Pancreas (tissue), 10 donors: Measurements from ENCODE around the gene MIER2. TPM values are rescaled to one million over a fixed set of nuclear protein-coding genes. Genes with fewer than 3 reads are reported as not detected.
"Not testable (repeated sequence)": the region's sequence is repeated elsewhere in the genome, so short reads cannot be mapped to it uniquely, and the experiment has no call there.

Source experiments
- ATAC-seq, 4 donors: fragments of 200-7000 bp; cut with Tn5 transposase; one replicate each; pipeline versions ENCODE4 v1.8.0 to v1.9.1; 2020; ENCODE audit warnings: mild to moderate bottlenecking in 4 of 4, moderate library complexity in 4 of 4
- DNase-seq, 6 donors: peaks; one replicate each; pipeline ENCODE4 v3.0.0-alpha.2; 2020
- FAIRE-seq: peaks from 2 replicates; lab custom pipeline; 2012; peaks lifted over from hg19 to GRCh38; lab: Jason Lieb, UNC
- H3K27ac ChIP-seq, 4 donors: fragments of 200-600 bp; sonication (generic); 1 replicate in 3 of 4; 2 replicates in 1 of 4; pipeline versions ENCODE4 v1.5.0 to v1.8.0; 2020
- H3K27me3 ChIP-seq, 4 donors: fragments of 200-600 bp; one replicate each; pipeline ENCODE4 v1.8.0; 2021
- H3K36me3 ChIP-seq, 3 donors: fragments of 200-600 bp; sonication (generic) in 1 of 3; one replicate each; pipeline versions ENCODE4 v1.5.0 to v1.8.0; 2020 to 2021
- H3K4me1 ChIP-seq, 3 donors: fragments of 200-600 bp; one replicate each; pipeline ENCODE4 v1.8.0; 2021
- H3K4me3 ChIP-seq, 4 donors: fragments of 200-600 bp; sonication (generic) in 2 of 4; one replicate each; pipeline versions ENCODE4 v1.5.0 to v1.8.0; 2020 to 2021
- H3K9me3 ChIP-seq, 4 donors: fragments of 200-600 bp; one replicate each; pipeline ENCODE4 v1.8.0; 2021
- CTCF ChIP-seq, 4 donors: fragments of 200-600 bp; sonication (generic) in 3 of 4; IDR thresholded peaks; one replicate each; pipeline versions ENCODE4 v1.5.0 to v1.8.0; 2021; ENCODE audit warnings: antibody characterized with exemption in 4 of 4
- WGBS, 2 donors: extraction: QIAGEN DNeasy Blood & Tissue Kit; methylation state at CpG; one replicate each; pipeline ENCODE4 v1.1.7; 2013; 5-methylcytosine and 5-hydroxymethylcytosine counted together
- intact Hi-C, 3 donors: fragments of 100-400 bp; cut with DNase I; formaldehyde crosslinking; loops; one replicate each; pipeline versions ENCODE4 v1.11.1 to v1.14.2; 2022
- polyA plus RNA-seq, 2 donors: library from polyadenylated mRNA; stranded (reverse); fragments of 200-250 nt; gene quantifications; one replicate each; pipeline ENCODE4 v1.2.3, GENCODE V29; 2013
- total RNA-seq, 6 donors: library from RNA; stranded (reverse); fragmentation: NEBNext Ultra II Directional in 4 of 6; extraction: Animal tissue kit (Norgen Biotek cat#: 25700) in 4 of 6; gene quantifications; one replicate each; pipeline versions ENCODE4 v1.2.1 to v1.2.4, GENCODE V29; 2021 to 2023
- donor health status: healthy with polysubstance abuse.
- donor health status: DM: no; HTN: no; CAD: no; lungs with moderate emphysema.
- donor health status: DM: no; HTN: no; CAD: no.
- donor health status: control.
- donor health status: control.
- donor health status: Bipolar disorder and iron deficiency.
- donor health status: DM: yes; HTN: yes; CAD: no.
- donor health status: DM: no; HTN: no; CAD: no.
- donor health status: DM: no; HTN: no; CAD: no.
- donor health status: DM: yes; HTN: yes; CAD: no.

MIER2 gene
- total and polyA plus RNA-seq, 8 donors, result 6.9 to 20.1 (median 9.9) TPM

GRCh38 chr19:383040-383439 is 38.4 kb upstream of the MIER2 start:
- WGBS, 2 donors, result 60 to 72% methylated on average over 19 of the region's 19 CpGs
- peaks cover 0 to 10% (median 0%) of the 10 kb centered on the region in 4 donors for H3K27me3 ChIP-seq
- DNase-seq (no peak), ATAC-seq (no peak), FAIRE-seq (no peak)
- no peaks in the 10 kb centered on the region for H3K36me3 ChIP-seq
- H3K4me1 ChIP-seq, result no peaks in the 10 kb centered on the region
- no peak overlapping the region for H3K27ac ChIP-seq
- no peaks in the 10 kb centered on the region for H3K9me3 ChIP-seq
- TF ChIP-seq CTCF (IDR thresholded peaks at IDR 0.05), result no peak
- intact Hi-C loops, result no loop called here
- no peak overlapping the region for H3K4me3 ChIP-seq

GRCh38 chr19:382578-382977 is 38.0 kb upstream of the MIER2 start:
- DNase-seq, ATAC-seq, intact Hi-C loops, H3K9me3 ChIP-seq, H3K36me3 ChIP-seq, FAIRE-seq, H3K27ac ChIP-seq, H3K27me3 ChIP-seq, H3K4me3 ChIP-seq, H3K4me1 ChIP-seq: not testable (repeated sequence)
- 44 to 48% methylated on average over 7 to 8 of the region's 9 CpGs for WGBS, 2 donors

GRCh38 chr19:381901-382300 is 37.3 kb upstream of the MIER2 start:
- FAIRE-seq, H3K27ac ChIP-seq, H3K4me1 ChIP-seq, H3K9me3 ChIP-seq, intact Hi-C loops, H3K36me3 ChIP-seq, H3K27me3 ChIP-seq, H3K4me3 ChIP-seq, DNase-seq, ATAC-seq: not testable (repeated sequence)
- 36 to 46% methylated on average over 11 of the region's 11 CpGs for WGBS, 2 donors

GRCh38 chr19:380618-381219 is 36.1 kb upstream of the MIER2 start:
- H3K4me1 ChIP-seq, H3K4me3 ChIP-seq, intact Hi-C loops, DNase-seq, H3K27ac ChIP-seq, H3K36me3 ChIP-seq, FAIRE-seq, H3K9me3 ChIP-seq, ATAC-seq, H3K27me3 ChIP-seq: not testable (repeated sequence)
- WGBS, 2 donors, result 46 to 64% methylated on average over 10 to 15 of the region's 17 CpGs

- Histone ChIP-seq H3K4me3 (no peak overlapping the region), H3K4me1 (no peaks in the 10 kb centered on the region), H3K9me3 (no peaks in the 10 kb centered on the region), H3K27me3 (peaks cover 0 to 7% (median 0%) of the 10 kb centered on the region in 4 donors), H3K36me3 (no peaks in the 10 kb centered on the region), H3K27ac (no peak overlapping the region)
- FAIRE-seq, result no peak
- TF ChIP-seq CTCF (IDR thresholded peaks at IDR 0.05), result no peak
- WGBS, 2 donors, result 74 to 83% methylated on average over 16 of the region's 16 CpGs
- peak in 1 of 6 donors; percentile 12 for DNase-seq
- intact Hi-C loops, result no loop called here
- no peak for ATAC-seq
Observed at GRCh38 chr19:379796-380195, 35.2 kb upstream of the MIER2 start.

- ATAC-seq (no peak), DNase-seq (no peak), FAIRE-seq (no peak)
- no peak for TF ChIP-seq CTCF (IDR thresholded peaks at IDR 0.05)
- Histone ChIP-seq H3K36me3 (no peaks in the 10 kb centered on the region), H3K27ac (no peak overlapping the region), H3K4me1 (no peaks in the 10 kb centered on the region), H3K4me3 (no peak overlapping the region), H3K9me3 (no peaks in the 10 kb centered on the region), H3K27me3 (peaks cover 0 to 7% (median 0%) of the 10 kb centered on the region in 4 donors)
- intact Hi-C loops, result no loop called here
- 60 to 67% methylated on average over 14 of the region's 14 CpGs for WGBS, 2 donors
Observed at GRCh38 chr19:378706-379105, 34.1 kb upstream of the MIER2 start.
